ENCODE data around the gene HOXA7.

GRCh38 chr7:27181795-27182275 is 25.4 kb upstream of the HOXA7 start:
- no peak for TF ChIP-seq POLR2AphosphoS5 (IDR thresholded peaks at IDR 0.05; ENCODE audit: low read depth, low read length)
- TF ChIP-seq POLR2A (IDR thresholded peaks at IDR 0.05; ENCODE audit: low read depth, low read length), result no peak
- TF ChIP-seq TAF1 (IDR thresholded peaks at IDR 0.05; ENCODE audit: low read depth, low read length), result no peak
- TF ChIP-seq SPI1 (IDR thresholded peaks at IDR 0.05; ENCODE audit: low read depth, low read length), result no peak
- no peak for TF ChIP-seq POU2F2 (IDR thresholded peaks at IDR 0.05; ENCODE audit: low read depth, low read length)
